Uterus (tissue), 2 donors: ENCODE results near the gene SDHAF1.

ENCODE experiments used
- POLR2A ChIP-seq, 2 donors: fragments of 450-650 bp; IDR thresholded peaks; one replicate each; pipeline ENCODE4 v1.6.1; 2016; ENCODE audit warnings: antibody characterized with exemption in 2 of 2, mild to moderate bottlenecking in 1 of 2, moderate library complexity in 1 of 2
- TF ChIP-seq, protein P1 (sequence below), 4 experiments: fragments of 200-600 bp in 2 of 4; fragments of 450-650 bp in 2 of 4; sonication (generic) in 2 of 4; IDR thresholded peaks; one replicate each; pipeline ENCODE4 v1.5.1; 2016 to 2019; ENCODE audit warnings: antibody characterized with exemption in 4 of 4, mild to moderate bottlenecking in 2 of 4, moderate library complexity in 1 of 4

DNA sequence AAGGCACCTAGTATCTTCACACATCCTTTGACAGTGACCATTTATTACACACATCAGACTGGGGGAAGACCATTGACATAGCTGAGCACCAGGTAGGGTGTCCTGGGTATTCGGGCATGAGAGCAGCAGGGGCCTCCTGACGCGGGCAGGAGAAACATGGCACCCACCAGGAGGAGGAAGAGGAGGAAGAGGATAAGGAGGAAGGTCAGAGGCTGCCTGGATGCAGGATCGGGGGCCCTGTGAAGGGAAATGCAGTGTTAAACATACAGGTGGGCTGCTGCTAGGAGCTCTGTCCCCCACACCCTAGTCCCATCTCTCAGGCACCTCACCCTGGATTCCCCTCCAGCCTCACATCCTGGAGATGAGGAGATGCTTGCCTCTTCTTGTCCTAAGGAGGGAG lies 8.3 kb downstream of the SDHAF1 start:
- TF ChIP-seq, protein P1, sequence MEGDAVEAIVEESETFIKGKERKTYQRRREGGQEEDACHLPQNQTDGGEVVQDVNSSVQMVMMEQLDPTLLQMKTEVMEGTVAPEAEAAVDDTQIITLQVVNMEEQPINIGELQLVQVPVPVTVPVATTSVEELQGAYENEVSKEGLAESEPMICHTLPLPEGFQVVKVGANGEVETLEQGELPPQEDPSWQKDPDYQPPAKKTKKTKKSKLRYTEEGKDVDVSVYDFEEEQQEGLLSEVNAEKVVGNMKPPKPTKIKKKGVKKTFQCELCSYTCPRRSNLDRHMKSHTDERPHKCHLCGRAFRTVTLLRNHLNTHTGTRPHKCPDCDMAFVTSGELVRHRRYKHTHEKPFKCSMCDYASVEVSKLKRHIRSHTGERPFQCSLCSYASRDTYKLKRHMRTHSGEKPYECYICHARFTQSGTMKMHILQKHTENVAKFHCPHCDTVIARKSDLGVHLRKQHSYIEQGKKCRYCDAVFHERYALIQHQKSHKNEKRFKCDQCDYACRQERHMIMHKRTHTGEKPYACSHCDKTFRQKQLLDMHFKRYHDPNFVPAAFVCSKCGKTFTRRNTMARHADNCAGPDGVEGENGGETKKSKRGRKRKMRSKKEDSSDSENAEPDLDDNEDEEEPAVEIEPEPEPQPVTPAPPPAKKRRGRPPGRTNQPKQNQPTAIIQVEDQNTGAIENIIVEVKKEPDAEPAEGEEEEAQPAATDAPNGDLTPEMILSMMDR (IDR thresholded peaks at IDR 0.05), result no peak
- no peak for TF ChIP-seq POLR2A (IDR thresholded peaks at IDR 0.05)
